SK-N-SH treated with all-trans-retinoic acid at 6 μM for 48 hours (cell line): Measurements from ENCODE around the gene ELK4.

ENCODE experiments used
- ATAC-seq: fragments of 200-7000 bp; cut with Tn5 transposase; 3 replicates; pipeline ENCODE4 v1.9.1; 2020; ENCODE audit warnings: mild to moderate bottlenecking, moderate library complexity
- ARNTL ChIP-seq: fragments of 450-650 bp; formaldehyde crosslinking; IDR thresholded peaks from 2 replicates; pipeline ENCODE4 v1.5.0; 2020; ENCODE audit warnings: low read depth, mild to moderate bottlenecking, moderate library complexity, borderline replicate concordance
- BACH2 ChIP-seq: fragments of 250-450 bp; sonication (Bioruptor Pico); IDR thresholded peaks from 2 replicates; pipeline ENCODE4 v1.9.0; 2021; ENCODE audit warnings: mild to moderate bottlenecking, borderline replicate concordance
- ESRRG ChIP-seq: fragments of 250-450 bp; sonication (Bioruptor Pico); IDR thresholded peaks from 2 replicates; pipeline ENCODE4 v1.6.1; 2021; ENCODE audit warnings: mild to moderate bottlenecking
- GLIS3 ChIP-seq: fragments of 250-450 bp; sonication (Bioruptor Pico); IDR thresholded peaks from 2 replicates; pipeline ENCODE4 v1.5.0; 2020; ENCODE audit warnings: mild to moderate bottlenecking, moderate library complexity
- ISL1 ChIP-seq: fragments of 250-450 bp; sonication (Bioruptor Pico); IDR thresholded peaks from 2 replicates; pipeline ENCODE4 v2.1.2; 2022; ENCODE audit warnings: mild to moderate bottlenecking, moderate library complexity
- OSR1 ChIP-seq: fragments of 250-450 bp; sonication (Bioruptor Pico); IDR thresholded peaks from 2 replicates; pipeline ENCODE4 v1.8.0; 2022; ENCODE audit warnings: moderate library complexity, mild to moderate bottlenecking, inconsistent platforms
- PPARA ChIP-seq: fragments of 250-450 bp; sonication (Bioruptor Pico); IDR thresholded peaks from 2 replicates; pipeline ENCODE4 v1.5.0; 2020; ENCODE audit warnings: mild to moderate bottlenecking, borderline replicate concordance
- RARB ChIP-seq: fragments of 250-450 bp; sonication (Bioruptor Pico); IDR thresholded peaks from 2 replicates; pipeline ENCODE4 v1.8.0; 2021; ENCODE audit warnings: mild to moderate bottlenecking, moderate library complexity
- SNAI2 ChIP-seq: fragments of 250-450 bp; sonication (Bioruptor Pico); IDR thresholded peaks from 2 replicates; pipeline ENCODE4 v1.5.0; 2020; ENCODE audit warnings: mild to moderate bottlenecking, moderate library complexity
- TOX ChIP-seq: fragments of 250-450 bp; sonication (Bioruptor Pico); IDR thresholded peaks from 2 replicates; pipeline ENCODE4 v1.8.0; 2021; ENCODE audit warnings: mild to moderate bottlenecking, moderate library complexity, borderline replicate concordance
- ZFP3 ChIP-seq: fragments of 250-450 bp; sonication (Bioruptor Pico); IDR thresholded peaks from 2 replicates; pipeline ENCODE4 v1.5.0; 2020; ENCODE audit warnings: mild to moderate bottlenecking, moderate library complexity
- ZFP30 ChIP-seq: fragments of 450-650 bp; formaldehyde crosslinking; IDR thresholded peaks from 2 replicates; pipeline ENCODE4 v1.5.0; 2022; ENCODE audit warnings: mild to moderate bottlenecking, moderate library complexity
- ZNF565 ChIP-seq: fragments of 450-650 bp; formaldehyde crosslinking; conservative IDR thresholded peaks from 2 replicates; pipeline ENCODE4 v1.5.0; 2020; ENCODE audit warnings: low read depth, mild to moderate bottlenecking, moderate library complexity
- ZNF70 ChIP-seq: fragments of 450-650 bp; formaldehyde crosslinking; IDR thresholded peaks from 2 replicates; pipeline ENCODE4 v1.5.0; 2020; ENCODE audit warnings: mild to moderate bottlenecking, moderate library complexity
- ZNF8 ChIP-seq: fragments of 450-650 bp; formaldehyde crosslinking; IDR thresholded peaks from 2 replicates; pipeline ENCODE4 v1.5.0; 2020; ENCODE audit warnings: mild to moderate bottlenecking, moderate library complexity
- TF ChIP-seq, protein P1 (sequence below): fragments of 250-450 bp; sonication (Bioruptor Pico); IDR thresholded peaks from 2 replicates; pipeline ENCODE4 v1.8.0; 2021; ENCODE audit warnings: low read depth, mild to moderate bottlenecking, moderate library complexity, borderline replicate concordance
- TF ChIP-seq, protein P2 (sequence below): fragments of 250-450 bp; sonication (Bioruptor Pico); IDR thresholded peaks from 2 replicates; pipeline ENCODE4 v1.5.1; 2021; ENCODE audit warnings: mild to moderate bottlenecking, moderate library complexity
- TF ChIP-seq, protein P3 (sequence below): fragments of 250-450 bp; sonication (Bioruptor Pico); IDR thresholded peaks from 2 replicates; pipeline ENCODE4 v1.8.0; 2020; ENCODE audit warnings: mild to moderate bottlenecking, moderate library complexity, borderline replicate concordance
- TF ChIP-seq, protein P4 (sequence below): fragments of 250-450 bp; sonication (Bioruptor Pico); IDR thresholded peaks from 2 replicates; pipeline ENCODE4 v1.5.0; 2020; ENCODE audit warnings: mild to moderate bottlenecking, moderate library complexity
- TF ChIP-seq, protein P5 (sequence below): fragments of 250-450 bp; sonication (Bioruptor Pico); IDR thresholded peaks from 2 replicates; pipeline ENCODE4 v1.5.1; 2020; ENCODE audit warnings: low read depth, mild to moderate bottlenecking, moderate library complexity

Gene ELK4

DNA sequence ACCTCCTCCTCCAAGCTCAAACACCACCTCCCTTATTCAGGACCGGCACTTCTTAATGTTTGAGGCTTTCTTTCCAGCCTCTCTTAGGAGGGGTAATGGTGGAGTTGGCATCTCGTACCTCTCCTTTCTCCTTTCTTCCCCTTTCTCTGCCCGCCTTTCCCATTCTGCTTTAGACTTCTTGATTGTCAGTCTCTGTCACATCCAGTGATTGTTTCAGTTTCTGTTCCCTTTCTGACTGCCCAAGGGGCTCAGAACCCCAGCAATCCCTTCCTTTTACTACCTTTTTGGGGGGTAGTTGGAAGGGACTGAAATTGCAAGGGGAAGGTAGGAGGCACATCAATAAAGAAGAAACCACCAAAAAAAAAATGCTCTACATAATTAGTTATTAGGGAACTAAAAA lies 5.6 kb downstream of the ELK4 start:
- TF ChIP-seq ZNF8 (CRISPR knock-in tag) = no peak
- no peak for TF ChIP-seq SNAI2
- TF ChIP-seq, protein P1, sequence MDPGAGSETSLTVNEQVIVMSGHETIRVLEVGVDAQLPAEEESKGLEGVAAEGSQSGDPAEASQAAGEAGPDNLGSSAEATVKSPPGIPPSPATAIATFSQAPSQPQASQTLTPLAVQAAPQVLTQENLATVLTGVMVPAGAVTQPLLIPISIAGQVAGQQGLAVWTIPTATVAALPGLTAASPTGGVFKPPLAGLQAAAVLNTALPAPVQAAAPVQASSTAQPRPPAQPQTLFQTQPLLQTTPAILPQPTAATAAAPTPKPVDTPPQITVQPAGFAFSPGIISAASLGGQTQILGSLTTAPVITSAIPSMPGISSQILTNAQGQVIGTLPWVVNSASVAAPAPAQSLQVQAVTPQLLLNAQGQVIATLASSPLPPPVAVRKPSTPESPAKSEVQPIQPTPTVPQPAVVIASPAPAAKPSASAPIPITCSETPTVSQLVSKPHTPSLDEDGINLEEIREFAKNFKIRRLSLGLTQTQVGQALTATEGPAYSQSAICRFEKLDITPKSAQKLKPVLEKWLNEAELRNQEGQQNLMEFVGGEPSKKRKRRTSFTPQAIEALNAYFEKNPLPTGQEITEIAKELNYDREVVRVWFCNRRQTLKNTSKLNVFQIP (CRISPR knock-in tag) = no peak
- no peak for TF ChIP-seq BACH2
- TF ChIP-seq ZNF70 = no peak
- no peak for TF ChIP-seq GLIS3 (CRISPR knock-in tag)
- TF ChIP-seq, protein P2, sequence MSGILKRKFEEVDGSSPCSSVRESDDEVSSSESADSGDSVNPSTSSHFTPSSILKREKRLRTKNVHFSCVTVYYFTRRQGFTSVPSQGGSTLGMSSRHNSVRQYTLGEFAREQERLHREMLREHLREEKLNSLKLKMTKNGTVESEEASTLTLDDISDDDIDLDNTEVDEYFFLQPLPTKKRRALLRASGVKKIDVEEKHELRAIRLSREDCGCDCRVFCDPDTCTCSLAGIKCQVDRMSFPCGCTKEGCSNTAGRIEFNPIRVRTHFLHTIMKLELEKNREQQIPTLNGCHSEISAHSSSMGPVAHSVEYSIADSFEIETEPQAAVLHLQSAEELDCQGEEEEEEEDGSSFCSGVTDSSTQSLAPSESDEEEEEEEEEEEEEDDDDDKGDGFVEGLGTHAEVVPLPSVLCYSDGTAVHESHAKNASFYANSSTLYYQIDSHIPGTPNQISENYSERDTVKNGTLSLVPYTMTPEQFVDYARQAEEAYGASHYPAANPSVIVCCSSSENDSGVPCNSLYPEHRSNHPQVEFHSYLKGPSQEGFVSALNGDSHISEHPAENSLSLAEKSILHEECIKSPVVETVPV (CRISPR knock-in tag) = no peak
- TF ChIP-seq OSR1 (CRISPR knock-in tag) = no peak
- no peak for TF ChIP-seq ZFP3 (CRISPR knock-in tag)
- TF ChIP-seq PPARA (CRISPR knock-in tag) = no peak
- TF ChIP-seq, protein P3, sequence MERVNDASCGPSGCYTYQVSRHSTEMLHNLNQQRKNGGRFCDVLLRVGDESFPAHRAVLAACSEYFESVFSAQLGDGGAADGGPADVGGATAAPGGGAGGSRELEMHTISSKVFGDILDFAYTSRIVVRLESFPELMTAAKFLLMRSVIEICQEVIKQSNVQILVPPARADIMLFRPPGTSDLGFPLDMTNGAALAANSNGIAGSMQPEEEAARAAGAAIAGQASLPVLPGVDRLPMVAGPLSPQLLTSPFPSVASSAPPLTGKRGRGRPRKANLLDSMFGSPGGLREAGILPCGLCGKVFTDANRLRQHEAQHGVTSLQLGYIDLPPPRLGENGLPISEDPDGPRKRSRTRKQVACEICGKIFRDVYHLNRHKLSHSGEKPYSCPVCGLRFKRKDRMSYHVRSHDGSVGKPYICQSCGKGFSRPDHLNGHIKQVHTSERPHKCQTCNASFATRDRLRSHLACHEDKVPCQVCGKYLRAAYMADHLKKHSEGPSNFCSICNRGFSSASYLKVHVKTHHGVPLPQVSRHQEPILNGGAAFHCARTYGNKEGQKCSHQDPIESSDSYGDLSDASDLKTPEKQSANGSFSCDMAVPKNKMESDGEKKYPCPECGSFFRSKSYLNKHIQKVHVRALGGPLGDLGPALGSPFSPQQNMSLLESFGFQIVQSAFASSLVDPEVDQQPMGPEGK (CRISPR knock-in tag) = no peak
- no peak for TF ChIP-seq ZNF565 (CRISPR knock-in tag)
- TF ChIP-seq ESRRG (CRISPR knock-in tag) = no peak
- ATAC-seq = no peak

DNA sequence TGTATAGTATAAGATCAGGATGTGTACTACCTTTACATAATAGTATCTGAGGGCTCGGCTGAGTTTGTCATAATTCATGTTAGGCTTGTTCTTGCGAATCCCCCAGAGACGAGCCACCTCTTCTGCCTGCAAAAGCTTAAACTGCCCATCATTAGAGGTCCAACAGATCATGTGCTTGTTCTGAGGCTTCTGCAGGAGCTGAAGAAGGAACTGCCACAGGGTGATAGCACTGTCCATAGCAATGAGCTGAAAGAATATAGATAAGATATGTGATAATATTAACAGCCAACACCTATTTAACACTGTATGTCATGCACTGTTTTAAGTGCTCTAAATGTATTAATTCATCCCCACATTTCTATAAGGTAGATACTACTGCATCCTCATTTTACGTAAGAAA lies 8.2 kb downstream of the ELK4 start:
- TF ChIP-seq, protein P1 (CRISPR knock-in tag) = no peak
- ATAC-seq = no peak

DNA sequence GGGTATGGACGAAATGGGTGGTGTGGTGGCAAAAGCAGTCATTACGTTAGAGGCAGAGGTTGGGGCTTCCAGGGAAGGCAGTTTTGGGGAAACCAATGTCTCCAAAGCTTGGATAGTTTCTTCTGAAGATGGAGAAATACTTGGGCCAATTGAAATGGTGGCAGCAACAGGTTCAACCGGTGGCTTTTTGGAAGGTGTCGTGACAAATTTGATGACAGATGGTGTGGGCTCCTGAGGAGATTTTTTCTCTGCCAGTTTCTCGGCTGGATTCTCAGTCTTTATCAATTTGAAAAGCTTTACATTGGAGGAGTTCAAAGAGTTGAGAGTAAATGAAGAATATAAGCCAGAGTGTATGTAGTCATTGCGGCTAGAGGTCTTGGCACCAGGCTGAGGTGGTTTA lies 11.5 kb downstream of the ELK4 start:
- TF ChIP-seq PPARA (CRISPR knock-in tag) (no peak), BACH2 (no peak), TOX (CRISPR knock-in tag) (no peak), SNAI2 (no peak), ESRRG (CRISPR knock-in tag) (no peak), ZNF8 (CRISPR knock-in tag) (no peak), RARB (CRISPR knock-in tag) (no peak), ISL1 (CRISPR knock-in tag) (no peak), ARNTL (CRISPR knock-in tag) (no peak), ZFP3 (CRISPR knock-in tag) (no peak), ZNF565 (CRISPR knock-in tag) (no peak), ZFP30 (CRISPR knock-in tag) (no peak)
- TF ChIP-seq, protein P3 (CRISPR knock-in tag) = no peak
- TF ChIP-seq, protein P2 (CRISPR knock-in tag) = no peak
- TF ChIP-seq, protein P4, sequence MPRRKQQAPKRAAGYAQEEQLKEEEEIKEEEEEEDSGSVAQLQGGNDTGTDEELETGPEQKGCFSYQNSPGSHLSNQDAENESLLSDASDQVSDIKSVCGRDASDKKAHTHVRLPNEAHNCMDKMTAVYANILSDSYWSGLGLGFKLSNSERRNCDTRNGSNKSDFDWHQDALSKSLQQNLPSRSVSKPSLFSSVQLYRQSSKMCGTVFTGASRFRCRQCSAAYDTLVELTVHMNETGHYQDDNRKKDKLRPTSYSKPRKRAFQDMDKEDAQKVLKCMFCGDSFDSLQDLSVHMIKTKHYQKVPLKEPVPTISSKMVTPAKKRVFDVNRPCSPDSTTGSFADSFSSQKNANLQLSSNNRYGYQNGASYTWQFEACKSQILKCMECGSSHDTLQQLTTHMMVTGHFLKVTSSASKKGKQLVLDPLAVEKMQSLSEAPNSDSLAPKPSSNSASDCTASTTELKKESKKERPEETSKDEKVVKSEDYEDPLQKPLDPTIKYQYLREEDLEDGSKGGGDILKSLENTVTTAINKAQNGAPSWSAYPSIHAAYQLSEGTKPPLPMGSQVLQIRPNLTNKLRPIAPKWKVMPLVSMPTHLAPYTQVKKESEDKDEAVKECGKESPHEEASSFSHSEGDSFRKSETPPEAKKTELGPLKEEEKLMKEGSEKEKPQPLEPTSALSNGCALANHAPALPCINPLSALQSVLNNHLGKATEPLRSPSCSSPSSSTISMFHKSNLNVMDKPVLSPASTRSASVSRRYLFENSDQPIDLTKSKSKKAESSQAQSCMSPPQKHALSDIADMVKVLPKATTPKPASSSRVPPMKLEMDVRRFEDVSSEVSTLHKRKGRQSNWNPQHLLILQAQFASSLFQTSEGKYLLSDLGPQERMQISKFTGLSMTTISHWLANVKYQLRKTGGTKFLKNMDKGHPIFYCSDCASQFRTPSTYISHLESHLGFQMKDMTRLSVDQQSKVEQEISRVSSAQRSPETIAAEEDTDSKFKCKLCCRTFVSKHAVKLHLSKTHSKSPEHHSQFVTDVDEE (CRISPR knock-in tag) = no peak
- TF ChIP-seq, protein P5, sequence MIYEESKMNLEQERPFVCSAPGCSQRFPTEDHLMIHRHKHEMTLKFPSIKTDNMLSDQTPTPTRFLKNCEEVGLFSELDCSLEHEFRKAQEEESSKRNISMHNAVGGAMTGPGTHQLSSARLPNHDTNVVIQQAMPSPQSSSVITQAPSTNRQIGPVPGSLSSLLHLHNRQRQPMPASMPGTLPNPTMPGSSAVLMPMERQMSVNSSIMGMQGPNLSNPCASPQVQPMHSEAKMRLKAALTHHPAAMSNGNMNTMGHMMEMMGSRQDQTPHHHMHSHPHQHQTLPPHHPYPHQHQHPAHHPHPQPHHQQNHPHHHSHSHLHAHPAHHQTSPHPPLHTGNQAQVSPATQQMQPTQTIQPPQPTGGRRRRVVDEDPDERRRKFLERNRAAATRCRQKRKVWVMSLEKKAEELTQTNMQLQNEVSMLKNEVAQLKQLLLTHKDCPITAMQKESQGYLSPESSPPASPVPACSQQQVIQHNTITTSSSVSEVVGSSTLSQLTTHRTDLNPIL (CRISPR knock-in tag) = no peak

More for the DNA sequence above, 11.5 kb downstream of the ELK4 start:
- no peak for ATAC-seq
